Measurements from ENCODE around the gene OR56A3.

Gene OR56A3

DNA sequence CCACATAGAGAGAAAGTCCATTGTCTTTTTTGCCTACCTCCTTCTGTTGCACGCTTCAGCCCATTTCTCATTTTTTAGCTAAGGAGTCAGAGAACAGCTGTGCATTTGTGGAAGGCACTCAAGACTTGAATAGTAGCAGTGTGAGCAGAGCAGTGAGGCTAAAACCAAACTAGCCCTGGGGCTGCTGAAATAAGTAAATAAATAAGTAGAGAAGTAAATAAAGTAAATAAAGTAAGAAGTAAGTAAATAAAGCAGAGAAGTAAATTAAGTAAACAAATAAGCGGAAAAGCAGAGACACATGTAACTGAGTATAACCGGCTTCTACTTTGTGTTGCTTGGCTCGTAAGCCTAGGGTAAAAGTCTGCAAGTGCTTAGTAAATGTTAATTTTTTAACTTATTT lies 47.2 kb downstream of the OR56A3 start:
- H3K27ac ChIP-seq (replicated peaks): no peak overlapping the region
- TF ChIP-seq, protein P1, sequence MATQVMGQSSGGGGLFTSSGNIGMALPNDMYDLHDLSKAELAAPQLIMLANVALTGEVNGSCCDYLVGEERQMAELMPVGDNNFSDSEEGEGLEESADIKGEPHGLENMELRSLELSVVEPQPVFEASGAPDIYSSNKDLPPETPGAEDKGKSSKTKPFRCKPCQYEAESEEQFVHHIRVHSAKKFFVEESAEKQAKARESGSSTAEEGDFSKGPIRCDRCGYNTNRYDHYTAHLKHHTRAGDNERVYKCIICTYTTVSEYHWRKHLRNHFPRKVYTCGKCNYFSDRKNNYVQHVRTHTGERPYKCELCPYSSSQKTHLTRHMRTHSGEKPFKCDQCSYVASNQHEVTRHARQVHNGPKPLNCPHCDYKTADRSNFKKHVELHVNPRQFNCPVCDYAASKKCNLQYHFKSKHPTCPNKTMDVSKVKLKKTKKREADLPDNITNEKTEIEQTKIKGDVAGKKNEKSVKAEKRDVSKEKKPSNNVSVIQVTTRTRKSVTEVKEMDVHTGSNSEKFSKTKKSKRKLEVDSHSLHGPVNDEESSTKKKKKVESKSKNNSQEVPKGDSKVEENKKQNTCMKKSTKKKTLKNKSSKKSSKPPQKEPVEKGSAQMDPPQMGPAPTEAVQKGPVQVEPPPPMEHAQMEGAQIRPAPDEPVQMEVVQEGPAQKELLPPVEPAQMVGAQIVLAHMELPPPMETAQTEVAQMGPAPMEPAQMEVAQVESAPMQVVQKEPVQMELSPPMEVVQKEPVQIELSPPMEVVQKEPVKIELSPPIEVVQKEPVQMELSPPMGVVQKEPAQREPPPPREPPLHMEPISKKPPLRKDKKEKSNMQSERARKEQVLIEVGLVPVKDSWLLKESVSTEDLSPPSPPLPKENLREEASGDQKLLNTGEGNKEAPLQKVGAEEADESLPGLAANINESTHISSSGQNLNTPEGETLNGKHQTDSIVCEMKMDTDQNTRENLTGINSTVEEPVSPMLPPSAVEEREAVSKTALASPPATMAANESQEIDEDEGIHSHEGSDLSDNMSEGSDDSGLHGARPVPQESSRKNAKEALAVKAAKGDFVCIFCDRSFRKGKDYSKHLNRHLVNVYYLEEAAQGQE (IDR thresholded peaks at IDR 0.05; ENCODE audit: insufficient replicate concordance, low read depth): no peak
- TF ChIP-seq CTCF (IDR thresholded peaks at IDR 0.05; ENCODE audit: insufficient read depth, low read length): no peak
- TF ChIP-seq SPI1 (IDR thresholded peaks at IDR 0.05; ENCODE audit: borderline replicate concordance, low read depth): no peak
- no peak for TF ChIP-seq GABPA (IDR thresholded peaks at IDR 0.05; ENCODE audit: low read depth)
- no peak for TF ChIP-seq POLR2AphosphoS5 (IDR thresholded peaks at IDR 0.05; ENCODE audit: low read depth)
- H3K27me3 ChIP-seq (ENCODE audit: insufficient read depth, poor library complexity, severe bottlenecking): peaks cover 9% of the 10 kb centered on the region
- DNase-seq (ENCODE audit: low read depth in 1 of 2, low spot score in 1 of 2): no peak
- H3K4me3 ChIP-seq (replicated peaks; ENCODE audit: insufficient read depth, low read length): no peak overlapping the region

DNA sequence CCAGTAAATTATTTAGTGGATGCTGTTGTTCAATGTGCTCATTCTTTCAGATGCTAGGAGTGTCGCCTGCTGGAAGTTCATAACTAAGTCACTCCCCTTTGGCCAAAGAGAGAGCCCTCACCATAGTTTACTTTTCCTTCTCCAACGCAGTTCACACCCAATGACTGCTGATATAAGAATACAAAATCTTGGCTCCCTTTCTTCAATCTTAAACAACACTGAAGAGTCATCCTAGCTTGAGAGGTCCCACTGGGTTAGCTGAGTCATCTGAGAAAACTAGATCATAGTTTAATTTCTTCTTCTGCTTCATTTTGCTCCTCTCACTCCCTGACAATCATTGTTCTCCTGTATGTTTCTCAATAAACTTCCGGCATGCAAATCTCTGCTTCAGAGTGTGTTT lies 50.1 kb downstream of the OR56A3 start:
- DNase-seq (ENCODE audit: low read depth in 1 of 2, low spot score in 1 of 2): no peak
- Histone ChIP-seq H3K27me3 (ENCODE audit: insufficient read depth, poor library complexity, severe bottlenecking) (peaks cover 6% of the 10 kb centered on the region), H3K27ac (replicated peaks) (no peak overlapping the region), H3K4me3 (replicated peaks; ENCODE audit: insufficient read depth, low read length) (no peak overlapping the region)
- TF ChIP-seq GABPA (IDR thresholded peaks at IDR 0.05; ENCODE audit: low read depth) (no peak), SPI1 (IDR thresholded peaks at IDR 0.05; ENCODE audit: borderline replicate concordance, low read depth) (no peak), CTCF (IDR thresholded peaks at IDR 0.05; ENCODE audit: insufficient read depth, low read length) (no peak), POLR2AphosphoS5 (IDR thresholded peaks at IDR 0.05; ENCODE audit: low read depth) (no peak)
- TF ChIP-seq, protein P1 (IDR thresholded peaks at IDR 0.05; ENCODE audit: insufficient replicate concordance, low read depth): no peak

DNA sequence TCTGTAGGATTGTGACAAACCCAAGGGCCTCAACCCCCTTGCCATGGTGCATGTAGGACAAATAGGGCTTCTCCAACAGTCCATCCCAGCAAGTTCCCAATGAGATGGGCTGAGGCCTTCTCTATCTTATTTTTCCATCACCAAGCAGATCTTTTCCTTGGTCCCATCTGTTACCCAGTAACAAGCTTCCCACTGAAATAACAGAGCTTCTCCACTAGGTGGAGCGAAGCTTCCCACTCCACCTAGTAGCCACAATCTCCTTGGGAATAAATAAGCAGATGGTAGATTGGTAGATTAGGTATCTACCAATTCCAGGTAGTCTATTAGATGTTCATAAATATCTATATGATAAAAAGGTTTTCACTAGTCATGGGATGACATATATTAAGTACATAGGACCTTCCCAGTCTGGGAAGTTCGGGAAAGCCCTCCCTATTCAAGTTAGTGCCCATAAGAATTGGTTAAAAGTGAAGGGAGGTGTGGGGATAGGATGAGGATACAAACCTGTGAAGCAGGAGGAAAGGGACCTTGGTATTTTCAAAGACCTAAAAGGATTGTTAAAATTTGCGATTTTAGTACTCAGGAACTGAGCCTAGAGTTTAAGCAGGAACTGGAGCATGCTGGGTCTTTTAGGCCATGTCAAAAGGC lies 50.7 kb downstream of the OR56A3 start:
- no peak for TF ChIP-seq SPI1 (IDR thresholded peaks at IDR 0.05; ENCODE audit: borderline replicate concordance, low read depth)
- TF ChIP-seq CTCF (IDR thresholded peaks at IDR 0.05; ENCODE audit: insufficient read depth, low read length): peak; percentile 52
- peak in 1 of 2 experiments; percentile 5 for DNase-seq (ENCODE audit: low read depth in 1 of 2, low spot score in 1 of 2)
- peaks cover 7% of the 10 kb centered on the region for H3K27me3 ChIP-seq (ENCODE audit: insufficient read depth, poor library complexity, severe bottlenecking)
- H3K4me3 ChIP-seq (replicated peaks; ENCODE audit: insufficient read depth, low read length): no peak overlapping the region
- H3K27ac ChIP-seq (replicated peaks): no peak overlapping the region

DNA sequence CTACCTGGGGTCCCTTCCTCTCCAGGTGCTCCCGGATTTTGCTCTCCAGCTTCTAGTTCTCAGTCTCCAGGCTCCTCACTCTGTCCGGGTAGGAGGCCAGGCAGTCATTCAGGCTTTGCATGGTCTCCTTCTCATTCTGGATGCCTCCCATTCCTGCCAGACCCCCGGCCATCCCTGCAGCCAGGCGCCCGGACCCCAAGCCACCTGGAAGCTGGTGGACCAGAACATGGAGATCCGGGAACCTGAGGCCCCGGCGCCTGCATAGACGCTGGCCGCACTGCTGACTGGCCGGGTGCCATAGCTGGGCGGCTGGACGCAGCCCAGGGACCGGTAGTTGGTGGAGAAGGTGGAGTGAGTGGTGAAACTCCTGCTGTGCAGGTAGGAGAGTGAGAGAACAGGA lies 52.7 kb downstream of the OR56A3 start:
- TF ChIP-seq GABPA (IDR thresholded peaks at IDR 0.05; ENCODE audit: low read depth) (no peak), CTCF (IDR thresholded peaks at IDR 0.05; ENCODE audit: insufficient read depth, low read length) (no peak), POLR2AphosphoS5 (IDR thresholded peaks at IDR 0.05; ENCODE audit: low read depth) (no peak), SPI1 (IDR thresholded peaks at IDR 0.05; ENCODE audit: borderline replicate concordance, low read depth) (no peak)
- TF ChIP-seq, protein P1 (IDR thresholded peaks at IDR 0.05; ENCODE audit: insufficient replicate concordance, low read depth): no peak
- Histone ChIP-seq H3K4me3 (replicated peaks; ENCODE audit: insufficient read depth, low read length) (no peak overlapping the region), H3K27me3 (ENCODE audit: insufficient read depth, poor library complexity, severe bottlenecking) (peaks cover 4% of the 10 kb centered on the region), H3K27ac (replicated peaks) (no peak overlapping the region)
- DNase-seq (ENCODE audit: low read depth in 1 of 2, low spot score in 1 of 2): no peak

Measured in HL-60 (cell line).